MCF 10A (cell line): ENCODE data around the gene SORCS1. TPM values are rescaled to one million over a fixed set of nuclear protein-coding genes. Genes with fewer than 3 reads are reported as not detected.
A peak's percentile ranks its signal among the peaks of the same experiment; 100 is the strongest.

Experiments
- BruUV-seq: library from RNA; stranded (reverse); fragments of 400-500 nt; replicated peaks from 2 replicates; lab custom pipeline; 2021; lab: Mats Ljungman, UMichigan
- CTCF ChIA-PET: fragments of 300-600 bp; sonication (Branson Sonifier 250); formaldehyde crosslinking; extraction: SDS; loops from one replicate; lab custom pipeline; 2021; ENCODE audit warnings: antibody characterized with exemption, inconsistent platforms; lab: Yijun Ruan, JAX
- POLR2A ChIA-PET: fragments of 300-600, 350-650 bp; sonication (Branson Sonifier 250); formaldehyde crosslinking; extraction: SDS; loops from one replicate; lab custom pipeline; 2020; ENCODE audit warnings: antibody characterized with exemption, inconsistent platforms; lab: Yijun Ruan, JAX
- DNase-seq: peaks from one replicate; pipeline ENCODE4 v3.0.0-alpha.2; 2018; ENCODE audit not compliant: unreplicated experiment
- H3K27ac Mint-ChIP-seq: one replicate; pipeline ENCODE4 v1.8.0; 2022; ENCODE audit warnings: mild to moderate bottlenecking, low read depth, mixed read lengths; ENCODE audit not compliant: unreplicated experiment
- H3K27me3 Mint-ChIP-seq: one replicate; pipeline ENCODE4 v1.8.0; 2022; ENCODE audit warnings: mixed read lengths; ENCODE audit not compliant: insufficient read depth, unreplicated experiment
- H3K36me3 Mint-ChIP-seq: one replicate; pipeline ENCODE4 v1.8.0; 2022; ENCODE audit warnings: mild to moderate bottlenecking, moderate library complexity, mixed read lengths; ENCODE audit not compliant: insufficient read depth, unreplicated experiment
- H3K4me1 Mint-ChIP-seq: one replicate; pipeline ENCODE4 v1.8.0; 2022; ENCODE audit warnings: mixed read lengths; ENCODE audit not compliant: insufficient read depth, unreplicated experiment
- H3K4me3 Mint-ChIP-seq: one replicate; pipeline ENCODE4 v1.8.0; 2022; ENCODE audit warnings: mild to moderate bottlenecking, moderate library complexity, mixed read lengths; ENCODE audit not compliant: unreplicated experiment
- H3K9me3 Mint-ChIP-seq: one replicate; pipeline ENCODE4 v1.8.0; 2022; ENCODE audit warnings: mixed read lengths; ENCODE audit not compliant: unreplicated experiment
- CTCF ChIP-seq: fragments of 200-600 bp; IDR thresholded peaks from one replicate; pipeline ENCODE4 v1.8.0; 2022; ENCODE audit warnings: antibody characterized with exemption, mild to moderate bottlenecking; ENCODE audit not compliant: unreplicated experiment
- intact Hi-C: fragments of 100-400 bp; cut with micrococcal nuclease; formaldehyde crosslinking; loops from 2 replicates; pipeline ENCODE4 v1.14.1; 2022
- total RNA-seq: library from RNA; stranded (reverse); gene quantifications from 2 replicates; pipeline ENCODE4 v1.2.3, GENCODE V29; 2022

The SORCS1 gene
- total RNA-seq, 1 experiment from 2014 or later: 0.54 TPM

GRCh38 chr10:106836933-106837663 is 327.4 kb downstream of the SORCS1 start:
- Mint-ChIP-seq H3K4me3 (no peak overlapping the region), H3K27me3 (no peaks in the 10 kb centered on the region), H3K27ac (no peak overlapping the region), H3K36me3 (no peaks in the 10 kb centered on the region), H3K4me1 (no peaks in the 10 kb centered on the region), H3K9me3 (no peaks in the 10 kb centered on the region)
- DNase-seq: no peak
- ChIA-PET POLR2A (interaction anchor here (0.5 kb wide), 1 partner anchor 368 kb away, joined by 3 read pairs; no protein-coding TSS in a partner anchor), CTCF (interaction anchor here (0.5 to 0.7 kb wide), 4 partner anchors 9 to 73 kb away, joined by 3 to 5 read pairs (median 3); no protein-coding TSS in a partner anchor)
- no peak for TF ChIP-seq CTCF
- intact Hi-C loops: no loop called here
- no TSS peak for BruUV-seq

GRCh38 chr10:106832846-106833245 is 331.7 kb downstream of the SORCS1 start:
- peaks cover 5% of the 10 kb centered on the region for H3K4me1 Mint-ChIP-seq
- no peak overlapping the region for H3K4me3 Mint-ChIP-seq
- no peak for TF ChIP-seq CTCF
- H3K27ac Mint-ChIP-seq: no peak overlapping the region
- DNase-seq: no peak
- no peaks in the 10 kb centered on the region for H3K36me3 Mint-ChIP-seq
- H3K9me3 Mint-ChIP-seq: no peaks in the 10 kb centered on the region
- no TSS peak for BruUV-seq
- CTCF ChIA-PET: no interaction called here
- H3K27me3 Mint-ChIP-seq: no peaks in the 10 kb centered on the region
- POLR2A ChIA-PET: no interaction called here
- intact Hi-C loops: no loop called here

GRCh38 chr10:106830471-106830870 is 334.0 kb downstream of the SORCS1 start:
- peak; percentile 79 for DNase-seq
- Mint-ChIP-seq H3K9me3 (no peaks in the 10 kb centered on the region), H3K27ac (peak overlapping the region; percentile 64), H3K36me3 (no peaks in the 10 kb centered on the region), H3K4me1 (peaks cover 5% of the 10 kb centered on the region), H3K27me3 (no peaks in the 10 kb centered on the region), H3K4me3 (no peak overlapping the region)
- ChIA-PET CTCF (interaction anchor here (0.6 to 0.7 kb wide), 4 partner anchors 15 to 1730 kb away, joined by 3 to 4 read pairs (median 3); no protein-coding TSS in a partner anchor), POLR2A (interaction anchor here (0.7 to 1.0 kb wide), 3 partner anchors 9 to 230 kb away, joined by 3 to 4 read pairs (median 3); no protein-coding TSS in a partner anchor)
- no peak for TF ChIP-seq CTCF
- no TSS peak for BruUV-seq
- intact Hi-C loops: no loop called here

GRCh38 chr10:106830006-106830405 is 334.5 kb downstream of the SORCS1 start:
- DNase-seq: peak; percentile 69
- no peaks in the 10 kb centered on the region for H3K36me3 Mint-ChIP-seq
- CTCF ChIA-PET: interaction anchor here (0.6 to 0.7 kb wide), 3 partner anchors 14 to 1731 kb away, joined by 3 to 4 read pairs (median 3); no protein-coding TSS in a partner anchor

More at GRCh38 chr10:106830006-106830405, 334.5 kb downstream of the SORCS1 start:
- POLR2A ChIA-PET: interaction anchor here (0.7 to 1.0 kb wide), 2 partner anchors 9 to 142 kb away, joined by 3 to 4 read pairs; no protein-coding TSS in a partner anchor
- Mint-ChIP-seq H3K27ac (peak overlapping the region; percentile 64), H3K9me3 (no peaks in the 10 kb centered on the region), H3K4me1 (peaks cover 5% of the 10 kb centered on the region), H3K27me3 (no peaks in the 10 kb centered on the region), H3K4me3 (no peak overlapping the region)
- intact Hi-C loops: no loop called here
- no TSS peak for BruUV-seq
- TF ChIP-seq CTCF: no peak
